ENCODE results near the gene SLC9B1.
"Not testable (repeated sequence)": the region's sequence is repeated elsewhere in the genome, so short reads cannot be mapped to it uniquely, and the experiment has no call there.

DNA sequence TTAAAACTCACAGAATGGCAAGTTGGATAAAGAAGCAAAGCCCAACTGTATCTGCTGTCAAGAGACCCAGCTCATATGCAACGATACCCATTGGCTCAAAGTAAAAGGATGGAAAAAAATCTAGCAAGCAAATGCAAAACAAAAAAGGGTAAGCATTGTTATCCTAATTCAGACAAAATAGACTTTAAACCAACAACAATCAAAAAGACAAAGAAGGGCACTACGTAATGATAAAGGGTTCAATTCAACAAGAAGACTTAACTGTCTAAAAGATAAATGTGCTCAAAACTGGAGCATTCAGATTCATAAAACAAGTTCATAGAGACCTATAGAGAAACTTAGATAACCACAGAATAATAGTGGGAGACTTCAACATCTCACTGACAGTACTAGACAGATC lies 81.4 kb downstream of the SLC9B1 start:
- not testable (repeated sequence) for TF ChIP-seq CTCF (IDR thresholded peaks at IDR 0.05; ENCODE audit: low read depth, low read length, poor library complexity, severe bottlenecking); EZH2phosphoT487 (IDR thresholded peaks at IDR 0.05; ENCODE audit: borderline replicate concordance, low read length)
